Fibroblast of villous mesenchyme (primary cell): Measurements from ENCODE around the gene RHOV. TPM values are rescaled to one million over a fixed set of nuclear protein-coding genes. Genes with fewer than 3 reads are reported as not detected.

Experiments used
- DNase-seq: peaks from one replicate; pipeline ENCODE4 v3.0.0-alpha.2; 2010; ENCODE audit warnings: low read depth
- H3K4me3 ChIP-seq: 2 replicates; pipeline ENCODE4 v1.5.1; 2011; ENCODE audit warnings: low read depth, mild to moderate bottlenecking, low read length
- CTCF ChIP-seq: IDR thresholded peaks from 2 replicates; pipeline ENCODE4 v1.5.1; 2012; ENCODE audit warnings: low read depth, mild to moderate bottlenecking, low read length; ENCODE audit not compliant: insufficient read depth
- total RNA-seq: library from RNA; depleted of rRNA; stranded (reverse); fragments of >200 nt; gene quantifications from 2 replicates; pipeline ENCODE4 v1.2.3, GENCODE V29; 2012

The RHOV gene
- total RNA-seq, 1 donor: not detected

- TF ChIP-seq CTCF: no peak
- no peak for DNase-seq
- no peak overlapping the region for H3K4me3 ChIP-seq
These were observed 37.1 kb upstream of the RHOV start for GRCh38 chr15:40911141-40911540.

GRCh38 chr15:40909662-40910630 is 35.9 kb upstream of the RHOV start:
- DNase-seq: peak; percentile 76
- TF ChIP-seq CTCF: no peak

GRCh38 chr15:40908095-40908494 is 34.1 kb upstream of the RHOV start:
- no peak for DNase-seq
- no peak overlapping the region for H3K4me3 ChIP-seq
- TF ChIP-seq CTCF: no peak

More at GRCh38 chr15:40909662-40910630, 35.9 kb upstream of the RHOV start:
- no peak overlapping the region for H3K4me3 ChIP-seq

- peak overlapping the region; percentile 51 for H3K4me3 ChIP-seq
- no peak for TF ChIP-seq CTCF
- DNase-seq: peak; percentile 21
These were observed 33.2 kb upstream of the RHOV start for GRCh38 chr15:40906991-40907802.

GRCh38 chr15:40906091-40906990 is 32.3 kb upstream of the RHOV start:
- TF ChIP-seq CTCF: peak; percentile 72
- peak; percentile 84 for DNase-seq
- H3K4me3 ChIP-seq: peak overlapping the region; percentile 51
